Measurements from ENCODE around the gene MFF.
A peak's percentile ranks its signal among the peaks of the same experiment; 100 is the strongest.

The MFF gene

GRCh38 chr2:227310756-227311110 lies 14.3 kb upstream of the MFF start:
- H3K4me1 ChIP-seq (ENCODE audit: control insufficient read depth, insufficient read depth, low read length, unreplicated experiment): no peaks in the 10 kb centered on the region
- no peaks in the 10 kb centered on the region for H3K36me3 ChIP-seq (ENCODE audit: insufficient read depth, low read length)
- H3K79me2 ChIP-seq (ENCODE audit: control insufficient read depth, insufficient read depth, low read length, unreplicated experiment): no peaks in the 10 kb centered on the region
- no peak overlapping the region for H2AFZ ChIP-seq (ENCODE audit: low read length, unreplicated experiment)
- no peak overlapping the region for H3K27ac ChIP-seq (ENCODE audit: low read depth, low read length)
- H3K27me3 ChIP-seq (ENCODE audit: insufficient read depth, low read length): no peaks in the 10 kb centered on the region
- H3K4me3 ChIP-seq (ENCODE audit: low read depth, low read length): no peak overlapping the region

- H3K27ac ChIP-seq (ENCODE audit: low read depth, low read length): no peak overlapping the region
- H3K27me3 ChIP-seq (ENCODE audit: insufficient read depth, low read length): no peaks in the 10 kb centered on the region
- no peaks in the 10 kb centered on the region for H3K36me3 ChIP-seq (ENCODE audit: insufficient read depth, low read length)
- no peaks in the 10 kb centered on the region for H3K79me2 ChIP-seq (ENCODE audit: control insufficient read depth, insufficient read depth, low read length, unreplicated experiment)
- H2AFZ ChIP-seq (ENCODE audit: low read length, unreplicated experiment): no peak overlapping the region
- H3K4me3 ChIP-seq (ENCODE audit: low read depth, low read length): no peak overlapping the region
- no peaks in the 10 kb centered on the region for H3K4me1 ChIP-seq (ENCODE audit: control insufficient read depth, insufficient read depth, low read length, unreplicated experiment)
Measured at GRCh38 chr2:227311861-227312506, 13.1 kb upstream of the MFF start.

GRCh38 chr2:227312579-227312978 lies 12.5 kb upstream of the MFF start:
- no peaks in the 10 kb centered on the region for H3K79me2 ChIP-seq (ENCODE audit: control insufficient read depth, insufficient read depth, low read length, unreplicated experiment)
- no peak overlapping the region for H3K4me3 ChIP-seq (ENCODE audit: low read depth, low read length)
- H3K4me1 ChIP-seq (ENCODE audit: control insufficient read depth, insufficient read depth, low read length, unreplicated experiment): no peaks in the 10 kb centered on the region
- H3K36me3 ChIP-seq (ENCODE audit: insufficient read depth, low read length): no peaks in the 10 kb centered on the region
- no peak overlapping the region for H3K27ac ChIP-seq (ENCODE audit: low read depth, low read length)
- H2AFZ ChIP-seq (ENCODE audit: low read length, unreplicated experiment): no peak overlapping the region
- no peaks in the 10 kb centered on the region for H3K27me3 ChIP-seq (ENCODE audit: insufficient read depth, low read length)

- Histone ChIP-seq H3K27ac (ENCODE audit: low read depth, low read length) (no peak overlapping the region), H3K4me1 (ENCODE audit: control insufficient read depth, insufficient read depth, low read length, unreplicated experiment) (no peaks in the 10 kb centered on the region), H3K27me3 (ENCODE audit: insufficient read depth, low read length) (no peaks in the 10 kb centered on the region), H2AFZ (ENCODE audit: low read length, unreplicated experiment) (no peak overlapping the region), H3K36me3 (ENCODE audit: insufficient read depth, low read length) (no peaks in the 10 kb centered on the region), H3K79me2 (ENCODE audit: control insufficient read depth, insufficient read depth, low read length, unreplicated experiment) (no peaks in the 10 kb centered on the region), H3K4me3 (ENCODE audit: low read depth, low read length) (no peak overlapping the region)
Measured at GRCh38 chr2:227313310-227313709, 11.7 kb upstream of the MFF start.

GRCh38 chr2:227317834-227318233 lies 7.2 kb upstream of the MFF start:
- H3K27me3 ChIP-seq (ENCODE audit: insufficient read depth, low read length): no peaks in the 10 kb centered on the region
- H3K27ac ChIP-seq (ENCODE audit: low read depth, low read length): no peak overlapping the region
- no peaks in the 10 kb centered on the region for H3K79me2 ChIP-seq (ENCODE audit: control insufficient read depth, insufficient read depth, low read length, unreplicated experiment)
- H3K36me3 ChIP-seq (ENCODE audit: insufficient read depth, low read length): no peaks in the 10 kb centered on the region
- no peak overlapping the region for H3K4me3 ChIP-seq (ENCODE audit: low read depth, low read length)
- H2AFZ ChIP-seq (ENCODE audit: low read length, unreplicated experiment): no peak overlapping the region
- no peaks in the 10 kb centered on the region for H3K4me1 ChIP-seq (ENCODE audit: control insufficient read depth, insufficient read depth, low read length, unreplicated experiment)

GRCh38 chr2:227320305-227321094 lies 4.6 kb upstream of the MFF start:
- H3K27ac ChIP-seq (ENCODE audit: low read depth, low read length): no peak overlapping the region
- H3K27me3 ChIP-seq (ENCODE audit: insufficient read depth, low read length): no peaks in the 10 kb centered on the region
- no peaks in the 10 kb centered on the region for H3K36me3 ChIP-seq (ENCODE audit: insufficient read depth, low read length)
- peaks cover 11% of the 10 kb centered on the region for H3K79me2 ChIP-seq (ENCODE audit: control insufficient read depth, insufficient read depth, low read length, unreplicated experiment)
- no peaks in the 10 kb centered on the region for H3K4me1 ChIP-seq (ENCODE audit: control insufficient read depth, insufficient read depth, low read length, unreplicated experiment)
- no peak overlapping the region for H3K4me3 ChIP-seq (ENCODE audit: low read depth, low read length)
- no peak overlapping the region for H2AFZ ChIP-seq (ENCODE audit: low read length, unreplicated experiment)

- no peaks in the 10 kb centered on the region for H3K27me3 ChIP-seq (ENCODE audit: insufficient read depth, low read length)
- H2AFZ ChIP-seq (ENCODE audit: low read length, unreplicated experiment): no peak overlapping the region
- H3K4me1 ChIP-seq (ENCODE audit: control insufficient read depth, insufficient read depth, low read length, unreplicated experiment): peaks cover 7% of the 10 kb centered on the region
- peaks cover 32% of the 10 kb centered on the region for H3K79me2 ChIP-seq (ENCODE audit: control insufficient read depth, insufficient read depth, low read length, unreplicated experiment)
- no peak overlapping the region for H3K4me3 ChIP-seq (ENCODE audit: low read depth, low read length)
- no peaks in the 10 kb centered on the region for H3K36me3 ChIP-seq (ENCODE audit: insufficient read depth, low read length)
- H3K27ac ChIP-seq (ENCODE audit: low read depth, low read length): no peak overlapping the region
Measured at GRCh38 chr2:227322530-227323205, 2.4 kb upstream of the MFF start.

- Histone ChIP-seq H3K79me2 (ENCODE audit: control insufficient read depth, insufficient read depth, low read length, unreplicated experiment) (peaks cover 44% of the 10 kb centered on the region), H3K36me3 (ENCODE audit: insufficient read depth, low read length) (no peaks in the 10 kb centered on the region), H2AFZ (ENCODE audit: low read length, unreplicated experiment) (no peak overlapping the region), H3K4me3 (ENCODE audit: low read depth, low read length) (peak overlapping the region; percentile 97), H3K4me1 (ENCODE audit: control insufficient read depth, insufficient read depth, low read length, unreplicated experiment) (peaks cover 9% of the 10 kb centered on the region), H3K27ac (ENCODE audit: low read depth, low read length) (no peak overlapping the region), H3K27me3 (ENCODE audit: insufficient read depth, low read length) (no peaks in the 10 kb centered on the region)
Measured at GRCh38 chr2:227323818-227324217, 1.2 kb upstream of the MFF start.

GRCh38 chr2:227324642-227324994 lies 433 bp upstream of the MFF start:
- Histone ChIP-seq H3K79me2 (ENCODE audit: control insufficient read depth, insufficient read depth, low read length, unreplicated experiment) (peaks cover 51% of the 10 kb centered on the region), H3K36me3 (ENCODE audit: insufficient read depth, low read length) (no peaks in the 10 kb centered on the region), H2AFZ (ENCODE audit: low read length, unreplicated experiment) (peak overlapping the region; percentile 91), H3K27ac (ENCODE audit: low read depth, low read length) (peak overlapping the region; percentile 73), H3K4me1 (ENCODE audit: control insufficient read depth, insufficient read depth, low read length, unreplicated experiment) (peaks cover 9% of the 10 kb centered on the region), H3K4me3 (ENCODE audit: low read depth, low read length) (peak overlapping the region; percentile 97), H3K27me3 (ENCODE audit: insufficient read depth, low read length) (no peaks in the 10 kb centered on the region)

GRCh38 chr2:227325839-227326195 lies 766 bp downstream of the MFF start:
- Histone ChIP-seq H3K4me3 (ENCODE audit: low read depth, low read length) (peak overlapping the region; percentile 97), H2AFZ (ENCODE audit: low read length, unreplicated experiment) (peak overlapping the region; percentile 89), H3K27ac (ENCODE audit: low read depth, low read length) (peak overlapping the region; percentile 73), H3K79me2 (ENCODE audit: control insufficient read depth, insufficient read depth, low read length, unreplicated experiment) (peaks cover 62% of the 10 kb centered on the region), H3K27me3 (ENCODE audit: insufficient read depth, low read length) (no peaks in the 10 kb centered on the region), H3K36me3 (ENCODE audit: insufficient read depth, low read length) (peaks cover 7% of the 10 kb centered on the region), H3K4me1 (ENCODE audit: control insufficient read depth, insufficient read depth, low read length, unreplicated experiment) (peaks cover 9% of the 10 kb centered on the region)

GRCh38 chr2:227326783-227327182 lies 1.7 kb downstream of the MFF start:
- Histone ChIP-seq H3K27me3 (ENCODE audit: insufficient read depth, low read length) (no peaks in the 10 kb centered on the region), H2AFZ (ENCODE audit: low read length, unreplicated experiment) (no peak overlapping the region), H3K4me1 (ENCODE audit: control insufficient read depth, insufficient read depth, low read length, unreplicated experiment) (peaks cover 13% of the 10 kb centered on the region), H3K36me3 (ENCODE audit: insufficient read depth, low read length) (peaks cover 15% of the 10 kb centered on the region), H3K27ac (ENCODE audit: low read depth, low read length) (no peak overlapping the region), H3K4me3 (ENCODE audit: low read depth, low read length) (peak overlapping the region; percentile 97), H3K79me2 (ENCODE audit: control insufficient read depth, insufficient read depth, low read length, unreplicated experiment) (peaks cover 66% of the 10 kb centered on the region)

Measured in ACC112 (cell line).